HCT116 (cell line): ENCODE data around the gene LRCH3. TPM values are rescaled to one million over a fixed set of nuclear protein-coding genes. Genes with fewer than 3 reads are reported as not detected.
A peak's percentile ranks its signal among the peaks of the same experiment; 100 is the strongest.

Experiments used
- CEBPB ChIP-seq: IDR thresholded peaks from 2 replicates; pipeline ENCODE4 v1.6.1; 2012; ENCODE audit warnings: low read depth
- EGR1 ChIP-seq: IDR thresholded peaks from 2 replicates; pipeline ENCODE4 v1.6.1; 2012; ENCODE audit warnings: low read depth
- POLR2A ChIP-seq: IDR thresholded peaks from 2 replicates; pipeline ENCODE4 v1.7.0; 2011; ENCODE audit warnings: borderline replicate concordance; ENCODE audit not compliant: insufficient read depth, insufficient read length; ENCODE audit errors: extremely low read depth
- POLR2AphosphoS5 ChIP-seq: IDR thresholded peaks from 2 replicates; pipeline ENCODE4 v1.6.1; 2011; ENCODE audit warnings: mild to moderate bottlenecking, low read depth, low read length, moderate library complexity
- RAD21 ChIP-seq: IDR thresholded peaks from 2 replicates; pipeline ENCODE4 v1.6.1; 2012; ENCODE audit warnings: low read depth, mild to moderate bottlenecking
- SIN3A ChIP-seq: IDR thresholded peaks from 2 replicates; pipeline ENCODE4 v1.6.1; 2012; ENCODE audit warnings: low read depth
- SP1 ChIP-seq: IDR thresholded peaks from 2 replicates; pipeline ENCODE4 v1.6.1; 2012; ENCODE audit warnings: low read depth
- TCF7L2 ChIP-seq: IDR thresholded peaks from 2 replicates; pipeline ENCODE4 v1.7.0; 2011; ENCODE audit warnings: borderline replicate concordance, inconsistent platforms; ENCODE audit not compliant: insufficient read depth, insufficient read length; ENCODE audit errors: extremely low read depth
- YY1 ChIP-seq: IDR thresholded peaks from 2 replicates; pipeline ENCODE4 v1.6.1; 2011; ENCODE audit warnings: low read length, low read depth, moderate library complexity, mild to moderate bottlenecking; ENCODE audit not compliant: insufficient replicate concordance; ENCODE audit errors: extremely low read depth
- ZNF274 ChIP-seq: fragments of 200-500 bp; sonication (Bioruptor generic); IDR thresholded peaks from 2 replicates; pipeline ENCODE4 v1.6.1; 2014; ENCODE audit warnings: mild to moderate bottlenecking, low read depth, low read length, inconsistent platforms
- total RNA-seq: library from RNA; stranded (reverse); gene quantifications from one replicate; pipeline ENCODE4 v1.2.1, GENCODE V29; 2021; ENCODE audit not compliant: unreplicated experiment
- TF ChIP-seq, protein P1 (sequence below): IDR thresholded peaks from 2 replicates; pipeline ENCODE4 v1.6.1; 2011; ENCODE audit warnings: mild to moderate bottlenecking, low read length, moderate library complexity; ENCODE audit not compliant: insufficient replicate concordance; ENCODE audit errors: extremely low read depth
- TF ChIP-seq, protein P2 (sequence below): IDR thresholded peaks from 2 replicates; pipeline ENCODE4 v1.6.1; 2012
- TF ChIP-seq, protein P3 (sequence below): IDR thresholded peaks from 2 replicates; pipeline ENCODE4 v1.6.1; 2012; ENCODE audit warnings: low read depth

Gene LRCH3
- total RNA-seq, 1 experiment from 2014 or later, result 38.1 TPM

GRCh38 chr3:197749601-197750395, 41.3 kb upstream of the LRCH3 start, which contains the start of gene FYTTD1 (continued):
- TF ChIP-seq, protein P1, sequence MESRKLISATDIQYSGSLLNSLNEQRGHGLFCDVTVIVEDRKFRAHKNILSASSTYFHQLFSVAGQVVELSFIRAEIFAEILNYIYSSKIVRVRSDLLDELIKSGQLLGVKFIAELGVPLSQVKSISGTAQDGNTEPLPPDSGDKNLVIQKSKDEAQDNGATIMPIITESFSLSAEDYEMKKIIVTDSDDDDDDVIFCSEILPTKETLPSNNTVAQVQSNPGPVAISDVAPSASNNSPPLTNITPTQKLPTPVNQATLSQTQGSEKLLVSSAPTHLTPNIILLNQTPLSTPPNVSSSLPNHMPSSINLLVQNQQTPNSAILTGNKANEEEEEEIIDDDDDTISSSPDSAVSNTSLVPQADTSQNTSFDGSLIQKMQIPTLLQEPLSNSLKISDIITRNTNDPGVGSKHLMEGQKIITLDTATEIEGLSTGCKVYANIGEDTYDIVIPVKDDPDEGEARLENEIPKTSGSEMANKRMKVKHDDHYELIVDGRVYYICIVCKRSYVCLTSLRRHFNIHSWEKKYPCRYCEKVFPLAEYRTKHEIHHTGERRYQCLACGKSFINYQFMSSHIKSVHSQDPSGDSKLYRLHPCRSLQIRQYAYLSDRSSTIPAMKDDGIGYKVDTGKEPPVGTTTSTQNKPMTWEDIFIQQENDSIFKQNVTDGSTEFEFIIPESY, result peak; percentile 30
- TF ChIP-seq POLR2AphosphoS5 (peak; percentile 83), ZNF274 (no peak), SIN3A (peak; percentile 86), CEBPB (no peak), RAD21 (no peak), TCF7L2 (no peak), YY1 (no peak), EGR1 (peak; percentile 59), POLR2A (peak; percentile 84), SP1 (no peak)
- TF ChIP-seq, protein P2, sequence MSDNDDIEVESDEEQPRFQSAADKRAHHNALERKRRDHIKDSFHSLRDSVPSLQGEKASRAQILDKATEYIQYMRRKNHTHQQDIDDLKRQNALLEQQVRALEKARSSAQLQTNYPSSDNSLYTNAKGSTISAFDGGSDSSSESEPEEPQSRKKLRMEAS, result peak; percentile 72
- TF ChIP-seq, protein P3, sequence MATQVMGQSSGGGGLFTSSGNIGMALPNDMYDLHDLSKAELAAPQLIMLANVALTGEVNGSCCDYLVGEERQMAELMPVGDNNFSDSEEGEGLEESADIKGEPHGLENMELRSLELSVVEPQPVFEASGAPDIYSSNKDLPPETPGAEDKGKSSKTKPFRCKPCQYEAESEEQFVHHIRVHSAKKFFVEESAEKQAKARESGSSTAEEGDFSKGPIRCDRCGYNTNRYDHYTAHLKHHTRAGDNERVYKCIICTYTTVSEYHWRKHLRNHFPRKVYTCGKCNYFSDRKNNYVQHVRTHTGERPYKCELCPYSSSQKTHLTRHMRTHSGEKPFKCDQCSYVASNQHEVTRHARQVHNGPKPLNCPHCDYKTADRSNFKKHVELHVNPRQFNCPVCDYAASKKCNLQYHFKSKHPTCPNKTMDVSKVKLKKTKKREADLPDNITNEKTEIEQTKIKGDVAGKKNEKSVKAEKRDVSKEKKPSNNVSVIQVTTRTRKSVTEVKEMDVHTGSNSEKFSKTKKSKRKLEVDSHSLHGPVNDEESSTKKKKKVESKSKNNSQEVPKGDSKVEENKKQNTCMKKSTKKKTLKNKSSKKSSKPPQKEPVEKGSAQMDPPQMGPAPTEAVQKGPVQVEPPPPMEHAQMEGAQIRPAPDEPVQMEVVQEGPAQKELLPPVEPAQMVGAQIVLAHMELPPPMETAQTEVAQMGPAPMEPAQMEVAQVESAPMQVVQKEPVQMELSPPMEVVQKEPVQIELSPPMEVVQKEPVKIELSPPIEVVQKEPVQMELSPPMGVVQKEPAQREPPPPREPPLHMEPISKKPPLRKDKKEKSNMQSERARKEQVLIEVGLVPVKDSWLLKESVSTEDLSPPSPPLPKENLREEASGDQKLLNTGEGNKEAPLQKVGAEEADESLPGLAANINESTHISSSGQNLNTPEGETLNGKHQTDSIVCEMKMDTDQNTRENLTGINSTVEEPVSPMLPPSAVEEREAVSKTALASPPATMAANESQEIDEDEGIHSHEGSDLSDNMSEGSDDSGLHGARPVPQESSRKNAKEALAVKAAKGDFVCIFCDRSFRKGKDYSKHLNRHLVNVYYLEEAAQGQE, result no peak
